Body of pancreas (tissue), 4 donors: ENCODE measurements around the gene NKAIN4. TPM values are rescaled to one million over a fixed set of nuclear protein-coding genes. Genes with fewer than 3 reads are reported as not detected.

ENCODE experiments used
- ATAC-seq: fragments of 150-250 bp; one replicate; pipeline ENCODE4 v1.9.1; 2016
- DNase-seq, 4 donors: peaks; one replicate each; pipeline ENCODE4 v3.0.0-alpha.2; 2019
- H3K27ac ChIP-seq, 4 donors: fragments of 200-600 bp; sonication (generic); 1 replicate in 3 of 4; 2 replicates in 1 of 4; pipeline versions ENCODE4 v1.5.1 to v1.6.1; 2016 to 2019; ENCODE audit warnings: mild to moderate bottlenecking in 1 of 4, mixed read lengths in 1 of 4, moderate library complexity in 1 of 4
- H3K27me3 ChIP-seq, 2 donors: fragments of 200-600 bp; sonication (generic); one replicate each; pipeline ENCODE4 v1.6.0; 2016; ENCODE audit warnings: mild to moderate bottlenecking in 1 of 2
- H3K36me3 ChIP-seq, 2 donors: fragments of 200-600 bp; sonication (generic); replicated peaks in 1 of 2; 2 replicates each; pipeline ENCODE4 v1.5.1; 2016; ENCODE audit warnings: low read depth in 2 of 2; ENCODE audit not compliant: insufficient read depth in 1 of 2
- H3K4me1 ChIP-seq: fragments of 200-600 bp; sonication (generic); one replicate; pipeline ENCODE4 v1.6.0; 2016
- H3K4me3 ChIP-seq, 2 donors: fragments of 200-600 bp; sonication (generic); 1 replicate in 1 of 2; 2 replicates in 1 of 2; pipeline ENCODE4 v1.5.1; 2016 to 2019
- H3K9me3 ChIP-seq, 3 donors: fragments of 200-600 bp; sonication (generic); 1 replicate in 2 of 3; 2 replicates in 1 of 3; pipeline ENCODE4 v1.5.1; 2016
- POLR2A ChIP-seq, 3 donors: fragments of 450-650 bp; IDR thresholded peaks; one replicate each; pipeline ENCODE4 v1.6.1; 2016; ENCODE audit warnings: antibody characterized with exemption in 3 of 3, mild to moderate bottlenecking in 2 of 3
- WGBS, 2 donors: methylation state at CpG; one replicate each; pipeline ENCODE4 v1.1.5; 2017; 5-methylcytosine and 5-hydroxymethylcytosine counted together
- intact Hi-C: fragments of 100-400 bp; cut with DNase I; formaldehyde crosslinking; loops from one replicate; pipeline ENCODE4 v1.15.1; 2023
- total RNA-seq, 2 donors: library from RNA; depleted of rRNA; stranded (reverse); fragments of >200 nt; gene quantifications; one replicate each; pipeline ENCODE4 v1.1.0, GENCODE V29; 2016
- TF ChIP-seq, protein P1 (sequence below), 7 experiments: fragments of 450-650 bp in 4 of 7; fragments of 200-600 bp in 3 of 7; sonication (generic) in 3 of 7; IDR thresholded peaks; one replicate each; pipeline ENCODE4 v1.5.1; 2016 to 2019; ENCODE audit warnings: antibody characterized with exemption in 7 of 7

The NKAIN4 gene
- total RNA-seq, 2 donors from 2014 or later = not detected

DNA sequence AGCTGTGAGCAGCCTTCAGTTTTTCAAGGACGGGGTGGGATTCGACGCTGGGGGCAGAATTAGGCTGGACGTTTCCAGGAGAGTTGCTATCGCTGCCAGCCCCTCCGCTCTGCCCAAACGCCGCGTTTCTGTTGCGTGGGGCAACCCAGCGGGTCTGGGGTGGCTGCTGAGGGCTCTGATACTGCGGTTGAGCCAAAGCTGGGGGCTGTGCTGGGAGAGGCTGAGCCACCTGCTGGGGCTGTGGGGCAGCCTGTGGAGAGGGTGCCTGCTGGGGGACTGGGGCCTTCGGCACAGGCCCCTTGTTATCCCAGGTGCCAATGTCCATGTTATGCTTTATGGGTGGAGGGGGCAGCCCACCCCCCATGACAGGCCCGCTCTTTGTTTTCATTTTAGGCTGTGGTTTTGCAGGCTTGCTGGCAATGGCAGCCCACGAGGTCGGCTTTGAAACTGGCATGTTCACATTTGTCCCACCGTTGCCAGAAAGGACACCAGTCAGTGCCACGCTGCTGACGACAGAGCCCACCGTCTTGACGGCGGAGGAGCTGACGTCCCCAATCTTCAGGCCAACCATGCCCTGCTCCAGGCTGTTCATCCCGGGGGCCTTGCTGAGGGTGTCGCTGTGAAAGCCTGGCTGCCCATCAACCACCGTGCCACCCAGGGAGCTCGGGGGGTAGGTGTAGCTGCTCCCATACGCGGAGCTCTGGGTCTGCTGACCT, 51.3 kb downstream of the NKAIN4 start:
- TF ChIP-seq, protein P1, sequence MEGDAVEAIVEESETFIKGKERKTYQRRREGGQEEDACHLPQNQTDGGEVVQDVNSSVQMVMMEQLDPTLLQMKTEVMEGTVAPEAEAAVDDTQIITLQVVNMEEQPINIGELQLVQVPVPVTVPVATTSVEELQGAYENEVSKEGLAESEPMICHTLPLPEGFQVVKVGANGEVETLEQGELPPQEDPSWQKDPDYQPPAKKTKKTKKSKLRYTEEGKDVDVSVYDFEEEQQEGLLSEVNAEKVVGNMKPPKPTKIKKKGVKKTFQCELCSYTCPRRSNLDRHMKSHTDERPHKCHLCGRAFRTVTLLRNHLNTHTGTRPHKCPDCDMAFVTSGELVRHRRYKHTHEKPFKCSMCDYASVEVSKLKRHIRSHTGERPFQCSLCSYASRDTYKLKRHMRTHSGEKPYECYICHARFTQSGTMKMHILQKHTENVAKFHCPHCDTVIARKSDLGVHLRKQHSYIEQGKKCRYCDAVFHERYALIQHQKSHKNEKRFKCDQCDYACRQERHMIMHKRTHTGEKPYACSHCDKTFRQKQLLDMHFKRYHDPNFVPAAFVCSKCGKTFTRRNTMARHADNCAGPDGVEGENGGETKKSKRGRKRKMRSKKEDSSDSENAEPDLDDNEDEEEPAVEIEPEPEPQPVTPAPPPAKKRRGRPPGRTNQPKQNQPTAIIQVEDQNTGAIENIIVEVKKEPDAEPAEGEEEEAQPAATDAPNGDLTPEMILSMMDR (IDR thresholded peaks at IDR 0.05) = no peak
- no peak for TF ChIP-seq POLR2A (IDR thresholded peaks at IDR 0.05)
- no peak overlapping the region for H3K4me3 ChIP-seq
- H3K27me3 ChIP-seq = no peaks in the 10 kb centered on the region
- 92 to 93% methylated on average over 17 to 29 of the region's 29 CpGs for WGBS, 2 donors
- intact Hi-C loops = no loop called here
- no peak for DNase-seq
- no peak overlapping the region for H3K27ac ChIP-seq
- H3K9me3 ChIP-seq = no peaks in the 10 kb centered on the region
- peaks cover 12% of the 10 kb centered on the region for H3K4me1 ChIP-seq
- H3K36me3 ChIP-seq = peaks cover 12 to 28% of the 10 kb centered on the region in 2 donors
- ATAC-seq = no peak

- Histone ChIP-seq H3K36me3 (peaks cover 12 to 25% of the 10 kb centered on the region in 2 donors), H3K9me3 (no peaks in the 10 kb centered on the region), H3K4me1 (peaks cover 21% of the 10 kb centered on the region), H3K27ac (no peak overlapping the region), H3K4me3 (no peak overlapping the region), H3K27me3 (no peaks in the 10 kb centered on the region)
- ATAC-seq = no peak
- no peak for TF ChIP-seq POLR2A (IDR thresholded peaks at IDR 0.05)
- DNase-seq = no peak
- WGBS, 2 donors = 84 to 85% methylated on average over 17 of the region's 17 CpGs
- intact Hi-C loops = no loop called here
Measured at GRCh38 chr20:63202021-63202420, 52.2 kb downstream of the NKAIN4 start.

- TF ChIP-seq POLR2A (IDR thresholded peaks at IDR 0.05) = no peak
- TF ChIP-seq, protein P1 (IDR thresholded peaks at IDR 0.05) = no peak
- no peaks in the 10 kb centered on the region for H3K9me3 ChIP-seq
- H3K4me3 ChIP-seq = no peak overlapping the region
- peaks cover 23% of the 10 kb centered on the region for H3K4me1 ChIP-seq
- no peaks in the 10 kb centered on the region for H3K27me3 ChIP-seq
- H3K27ac ChIP-seq = no peak overlapping the region
- no peak for DNase-seq
- 77 to 89% methylated on average over 7 of the region's 7 CpGs for WGBS, 2 donors
- intact Hi-C loops = no loop called here
- H3K36me3 ChIP-seq = peaks cover 10 to 27% of the 10 kb centered on the region in 2 donors
- no peak for ATAC-seq
Measured at GRCh38 chr20:63198606-63199005, 55.7 kb downstream of the NKAIN4 start.

- Histone ChIP-seq H3K36me3 (peaks cover 0 to 13% of the 10 kb centered on the region in 2 donors), H3K27me3 (no peaks in the 10 kb centered on the region), H3K9me3 (no peaks in the 10 kb centered on the region), H3K4me3 (no peak overlapping the region), H3K27ac (no peak overlapping the region), H3K4me1 (peaks cover 23% of the 10 kb centered on the region)
- intact Hi-C loops = no loop called here
- WGBS, 2 donors = 65 to 66% methylated on average over 9 of the region's 9 CpGs
- ATAC-seq (no peak), DNase-seq (no peak)
- no peak for TF ChIP-seq POLR2A (IDR thresholded peaks at IDR 0.05)
- TF ChIP-seq, protein P1 (IDR thresholded peaks at IDR 0.05) = no peak
Measured at GRCh38 chr20:63196768-63197470, 57.3 kb downstream of the NKAIN4 start.

GRCh38 chr20:63194797-63195173, 59.5 kb downstream of the NKAIN4 start:
- Histone ChIP-seq H3K4me1 (peaks cover 23% of the 10 kb centered on the region), H3K9me3 (no peaks in the 10 kb centered on the region), H3K27me3 (no peaks in the 10 kb centered on the region), H3K27ac (no peak overlapping the region), H3K4me3 (no peak overlapping the region), H3K36me3 (peaks cover 0 to 11% of the 10 kb centered on the region in 2 donors)
- TF ChIP-seq, protein P1 (IDR thresholded peaks at IDR 0.05) = no peak
- no peak for TF ChIP-seq POLR2A (IDR thresholded peaks at IDR 0.05)
- no peak for DNase-seq
- WGBS, 2 donors = 97 to 99% methylated on average over 4 of the region's 4 CpGs
- no peak for ATAC-seq
- intact Hi-C loops = no loop called here
